ENCODE data around the gene SENP5.
A peak's percentile ranks its signal among the peaks of the same experiment; 100 is the strongest.
"Not testable (repeated sequence)": the region's sequence is repeated elsewhere in the genome, so short reads cannot be mapped to it uniquely, and the experiment has no call there.

Gene SENP5, protein sequence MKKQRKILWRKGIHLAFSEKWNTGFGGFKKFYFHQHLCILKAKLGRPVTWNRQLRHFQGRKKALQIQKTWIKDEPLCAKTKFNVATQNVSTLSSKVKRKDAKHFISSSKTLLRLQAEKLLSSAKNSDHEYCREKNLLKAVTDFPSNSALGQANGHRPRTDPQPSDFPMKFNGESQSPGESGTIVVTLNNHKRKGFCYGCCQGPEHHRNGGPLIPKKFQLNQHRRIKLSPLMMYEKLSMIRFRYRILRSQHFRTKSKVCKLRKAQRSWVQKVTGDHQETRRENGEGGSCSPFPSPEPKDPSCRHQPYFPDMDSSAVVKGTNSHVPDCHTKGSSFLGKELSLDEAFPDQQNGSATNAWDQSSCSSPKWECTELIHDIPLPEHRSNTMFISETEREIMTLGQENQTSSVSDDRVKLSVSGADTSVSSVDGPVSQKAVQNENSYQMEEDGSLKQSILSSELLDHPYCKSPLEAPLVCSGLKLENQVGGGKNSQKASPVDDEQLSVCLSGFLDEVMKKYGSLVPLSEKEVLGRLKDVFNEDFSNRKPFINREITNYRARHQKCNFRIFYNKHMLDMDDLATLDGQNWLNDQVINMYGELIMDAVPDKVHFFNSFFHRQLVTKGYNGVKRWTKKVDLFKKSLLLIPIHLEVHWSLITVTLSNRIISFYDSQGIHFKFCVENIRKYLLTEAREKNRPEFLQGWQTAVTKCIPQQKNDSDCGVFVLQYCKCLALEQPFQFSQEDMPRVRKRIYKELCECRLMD

DNA sequence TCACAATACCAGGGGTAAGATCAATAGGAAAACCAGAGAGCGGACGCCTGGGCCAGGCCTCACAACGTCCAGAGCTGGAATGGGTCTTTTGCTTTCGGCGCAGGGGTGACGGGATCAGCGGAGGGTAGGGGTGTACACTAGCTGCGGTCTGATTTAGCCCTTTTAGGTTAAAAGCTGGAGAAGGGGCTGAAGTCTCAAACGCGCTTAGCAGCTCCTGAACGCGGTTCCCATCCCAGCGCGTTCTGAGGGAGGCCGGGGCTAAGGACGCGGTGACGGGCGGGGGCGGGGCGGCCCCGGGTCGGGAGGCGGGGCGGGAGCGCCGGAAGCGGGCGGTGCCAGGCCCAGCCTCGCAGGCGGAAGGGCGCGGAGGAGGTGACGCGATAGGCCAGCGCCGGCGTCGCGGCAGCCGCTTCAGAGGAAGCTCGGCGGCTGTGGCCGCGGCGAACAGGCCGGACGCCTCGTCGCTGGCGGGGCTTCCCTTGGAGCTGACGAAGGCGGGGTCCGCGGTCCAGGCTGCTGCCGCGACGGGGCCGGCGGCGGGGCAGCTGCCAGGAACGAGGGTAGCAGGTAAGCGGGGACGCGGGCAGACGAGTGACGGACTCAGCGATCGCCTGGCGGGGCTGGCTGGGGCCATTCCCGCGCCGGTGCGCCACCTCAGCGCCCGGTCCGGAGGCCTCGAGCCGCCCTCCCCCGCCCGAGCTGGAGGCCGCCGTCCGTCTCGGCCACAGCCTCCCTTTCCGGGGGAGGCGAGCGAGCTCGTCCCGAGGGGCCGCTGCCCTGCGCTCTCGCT is at the start of gene SENP5:
TSS of gene SENP5 (plus strand) at position 414 of the 790 bp plus-strand sequence. CDS start 17,262 bp downstream, outside the sequence.
- no peaks in the 10 kb centered on the region for H3K9me3 Mint-ChIP-seq
- peaks cover 14% of the 10 kb centered on the region for H3K4me1 Mint-ChIP-seq
- ATAC-seq (peak; percentile 98), DNase-seq (ENCODE audit: low spot score in 2 of 2) (peak; percentile 83 to 90)
- H3K4me3 Mint-ChIP-seq: peak within 1 kb of the TSS; percentile 86
- H3K27ac Mint-ChIP-seq: peak within 1 kb of the TSS; percentile 94
- peaks cover 24% of the 10 kb centered on the region for H3K36me3 Mint-ChIP-seq

DNA sequence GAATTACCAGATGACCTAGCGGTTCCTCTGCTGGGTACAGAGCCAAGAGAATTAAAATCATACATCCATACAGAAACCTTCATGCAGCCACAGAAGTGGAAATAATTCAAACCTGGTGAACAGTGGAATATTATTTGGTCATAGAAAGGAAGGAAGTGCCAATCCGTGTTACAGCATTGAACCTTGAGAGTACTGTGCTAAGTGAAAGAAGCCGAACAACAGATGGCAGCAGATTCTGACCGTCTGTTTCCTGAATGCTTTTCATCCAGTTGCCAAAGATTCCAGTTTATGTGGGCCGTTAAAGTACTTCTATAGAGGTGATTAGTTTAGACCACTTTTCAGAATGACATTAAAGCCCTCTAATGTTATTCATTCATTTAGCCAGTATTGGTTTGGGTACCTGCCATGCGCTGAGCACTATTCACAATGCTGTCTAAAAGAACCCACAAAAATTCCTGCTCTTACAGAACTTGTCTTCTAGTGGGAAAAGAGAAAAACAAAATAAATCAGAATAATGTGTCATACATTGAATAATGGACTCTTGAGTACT is 45.8 kb upstream of the SENP5 start:
- Mint-ChIP-seq H3K27ac (no peak overlapping the region), H3K36me3 (peaks cover 100% of the 10 kb centered on the region), H3K4me1 (no peaks in the 10 kb centered on the region), H3K9me3 (no peaks in the 10 kb centered on the region), H3K4me3 (no peak overlapping the region)
- no peak for ATAC-seq
- no peak for DNase-seq (ENCODE audit: low spot score in 2 of 2)

DNA sequence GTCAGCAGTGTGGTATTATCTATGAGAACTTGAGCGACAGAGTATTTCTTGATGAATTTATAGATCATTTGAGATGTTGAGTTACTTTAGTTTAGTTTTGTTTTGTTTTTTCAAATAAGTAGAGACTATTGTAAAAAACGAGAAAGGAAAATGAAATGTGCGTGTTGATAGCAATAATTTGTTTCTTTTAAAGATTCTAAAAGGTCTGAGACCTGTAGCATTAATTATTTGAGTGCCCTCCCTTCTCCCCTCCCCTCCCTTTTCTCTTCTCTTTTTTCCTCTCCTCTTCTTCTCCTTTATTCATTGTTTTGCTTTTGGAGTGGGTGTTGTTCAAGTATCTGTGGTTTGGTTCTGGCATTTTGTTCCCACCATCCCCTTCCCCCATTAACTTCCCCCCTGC is 38.1 kb upstream of the SENP5 start:
- not testable (repeated sequence) for H3K27ac Mint-ChIP-seq; H3K9me3 Mint-ChIP-seq; ATAC-seq; H3K4me1 Mint-ChIP-seq; H3K4me3 Mint-ChIP-seq; DNase-seq (ENCODE audit: low spot score in 2 of 2)
- peaks cover 86% of the 10 kb centered on the region for H3K36me3 Mint-ChIP-seq

DNA sequence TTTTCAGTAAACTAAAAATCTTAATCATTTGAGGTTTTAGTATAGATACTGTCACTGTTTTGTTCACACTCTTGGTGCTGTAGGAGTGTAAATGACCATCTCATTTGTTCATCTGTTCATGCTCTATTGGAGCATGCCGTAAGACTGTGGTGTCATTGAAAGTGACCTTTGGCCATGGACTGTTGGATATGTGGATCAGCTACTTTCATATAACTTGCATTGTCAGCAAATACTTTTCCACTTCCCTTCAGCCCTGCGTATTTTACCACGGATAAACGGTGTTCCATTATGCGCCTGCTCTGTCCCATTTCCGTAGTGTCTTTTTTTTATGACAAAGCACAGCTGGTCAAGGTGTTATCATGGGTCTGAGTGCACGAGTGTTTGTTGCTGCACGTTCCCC is 32.6 kb upstream of the SENP5 start:
- no peak for ATAC-seq

DNA sequence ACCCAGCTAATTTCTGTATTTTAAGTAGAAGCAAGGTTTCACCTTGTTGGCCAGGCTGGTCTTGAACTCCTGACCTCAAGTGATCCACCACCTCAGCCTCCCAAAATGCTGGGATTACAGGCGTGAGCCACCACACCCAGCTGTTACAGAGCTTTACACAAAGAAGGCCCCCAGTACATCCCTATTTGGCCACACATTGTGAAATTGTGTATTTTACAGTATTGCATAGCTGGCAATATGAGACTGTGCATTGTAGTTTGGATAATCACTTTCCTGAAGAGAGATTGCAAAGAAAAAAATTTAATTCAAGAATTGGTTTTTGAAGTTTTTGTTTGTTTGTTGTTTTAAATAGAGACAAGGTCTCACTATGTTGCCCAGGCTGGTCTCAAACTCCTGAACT is 31.1 kb upstream of the SENP5 start:
- not testable (repeated sequence) for H3K4me3 Mint-ChIP-seq; H3K27ac Mint-ChIP-seq; DNase-seq (ENCODE audit: low spot score in 2 of 2); ATAC-seq; H3K4me1 Mint-ChIP-seq; H3K9me3 Mint-ChIP-seq
- peaks cover 25% of the 10 kb centered on the region for H3K36me3 Mint-ChIP-seq

More for the DNA sequence above, 32.6 kb upstream of the SENP5 start:
- no peak for DNase-seq (ENCODE audit: low spot score in 2 of 2)
- Mint-ChIP-seq H3K9me3 (no peaks in the 10 kb centered on the region), H3K36me3 (peaks cover 41% of the 10 kb centered on the region), H3K4me1 (no peaks in the 10 kb centered on the region), H3K27ac (no peak overlapping the region), H3K4me3 (no peak overlapping the region)

DNA sequence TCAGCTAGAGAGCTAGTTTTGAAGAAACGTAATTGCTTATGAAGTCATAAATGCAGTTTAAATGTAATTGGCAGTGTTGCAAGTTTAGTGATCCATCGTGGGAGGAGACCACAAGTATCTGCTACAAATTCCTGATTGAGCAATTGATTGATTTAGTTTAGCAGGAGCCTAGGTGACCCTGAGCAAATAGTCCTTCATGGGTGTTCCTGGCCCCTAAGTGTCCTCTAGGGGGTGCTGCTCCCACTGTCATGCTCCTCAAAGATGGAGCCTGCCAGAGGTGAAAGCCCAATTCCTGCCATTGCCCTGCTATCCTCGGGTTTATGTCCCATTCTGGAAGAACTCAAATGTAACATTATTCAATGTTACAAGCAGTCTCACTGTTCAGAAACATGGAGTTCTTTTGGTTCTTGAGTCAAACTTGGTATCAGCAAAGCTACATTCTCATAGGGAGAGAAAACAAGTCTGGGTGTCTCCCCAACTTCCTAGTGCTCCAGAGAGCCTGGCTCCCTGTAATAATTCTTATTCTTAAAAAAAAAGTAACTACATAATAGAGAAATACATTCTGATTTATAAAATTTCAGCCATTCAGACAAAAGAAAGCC is 29.8 kb upstream of the SENP5 start:
- Mint-ChIP-seq H3K4me3 (no peak overlapping the region), H3K9me3 (no peaks in the 10 kb centered on the region), H3K4me1 (no peaks in the 10 kb centered on the region), H3K36me3 (peaks cover 16% of the 10 kb centered on the region), H3K27ac (no peak overlapping the region)
- DNase-seq (ENCODE audit: low spot score in 2 of 2) (peak; percentile 44 to 81), ATAC-seq (peak; percentile 92)

DNA sequence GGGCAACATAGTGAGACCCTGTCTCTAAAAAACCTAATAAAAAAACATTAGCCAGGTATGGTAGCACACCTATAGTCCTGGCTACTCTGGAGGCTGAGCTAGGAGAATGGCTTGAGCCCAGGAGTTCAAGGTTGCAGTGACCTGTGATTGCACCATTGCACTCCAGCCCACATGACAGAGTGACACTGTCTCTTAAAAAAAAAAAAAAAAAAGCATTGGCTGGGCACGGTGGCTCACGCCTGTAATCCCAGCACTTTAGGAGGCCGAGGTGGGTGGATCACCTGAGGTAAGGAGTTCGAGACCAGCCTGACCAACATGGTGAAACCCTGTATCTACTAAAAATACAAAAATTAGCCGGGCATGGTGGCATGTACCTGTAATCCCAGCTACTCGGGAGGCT is 28.4 kb upstream of the SENP5 start:
- not testable (repeated sequence) for H3K27ac Mint-ChIP-seq; H3K9me3 Mint-ChIP-seq; H3K4me3 Mint-ChIP-seq; H3K4me1 Mint-ChIP-seq; DNase-seq (ENCODE audit: low spot score in 2 of 2); ATAC-seq; H3K36me3 Mint-ChIP-seq

DNA sequence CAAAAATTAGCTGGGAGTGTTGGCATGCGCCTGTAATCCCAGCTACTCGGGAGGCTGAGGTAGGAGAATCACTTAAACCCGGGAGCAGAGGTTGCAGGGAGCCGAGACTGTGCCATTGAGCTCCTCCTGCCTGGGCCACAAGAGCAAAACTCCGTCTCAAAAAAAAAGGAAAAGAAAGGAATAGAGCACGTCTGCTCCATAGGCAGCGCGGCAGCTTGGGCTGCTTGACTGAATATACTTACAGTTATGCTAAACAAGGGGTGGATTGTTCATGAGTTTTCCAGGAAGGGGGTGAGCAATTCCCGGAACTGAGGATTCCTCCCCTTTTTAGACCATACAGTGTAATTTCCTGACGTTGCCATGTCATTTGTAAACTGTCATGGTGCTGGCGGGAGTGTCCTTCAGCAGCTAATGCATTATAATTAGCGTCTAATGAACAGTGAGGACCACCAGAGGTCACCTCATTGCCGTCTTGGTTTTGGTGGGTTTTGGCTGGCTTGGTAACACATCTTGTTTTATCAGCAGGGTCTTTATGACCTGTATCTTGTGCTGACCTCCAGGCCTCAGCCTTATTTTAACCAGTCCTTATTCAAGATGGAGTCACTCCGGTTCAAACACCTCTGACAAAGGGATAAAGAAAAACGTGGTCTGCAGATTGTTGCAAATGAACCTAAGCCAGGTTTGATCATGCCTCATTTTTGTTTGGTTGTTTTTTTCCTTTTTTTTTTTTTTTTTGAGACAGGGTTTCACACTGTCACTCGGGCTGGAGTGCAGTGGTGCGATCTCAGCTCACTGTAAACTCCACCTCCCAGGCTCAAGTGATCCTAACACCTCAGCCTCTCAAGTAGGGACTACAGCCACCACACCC is 24.9 kb upstream of the SENP5 start:
- ATAC-seq (peak; percentile 48), DNase-seq (ENCODE audit: low spot score in 2 of 2) (peak in 1 of 2 donors; percentile 57)
- no peaks in the 10 kb centered on the region for H3K4me1 Mint-ChIP-seq
- no peaks in the 10 kb centered on the region for H3K9me3 Mint-ChIP-seq
- peaks cover 4% of the 10 kb centered on the region for H3K36me3 Mint-ChIP-seq
- peak overlapping the region; percentile 70 for H3K27ac Mint-ChIP-seq
- H3K4me3 Mint-ChIP-seq: no peak overlapping the region

DNA sequence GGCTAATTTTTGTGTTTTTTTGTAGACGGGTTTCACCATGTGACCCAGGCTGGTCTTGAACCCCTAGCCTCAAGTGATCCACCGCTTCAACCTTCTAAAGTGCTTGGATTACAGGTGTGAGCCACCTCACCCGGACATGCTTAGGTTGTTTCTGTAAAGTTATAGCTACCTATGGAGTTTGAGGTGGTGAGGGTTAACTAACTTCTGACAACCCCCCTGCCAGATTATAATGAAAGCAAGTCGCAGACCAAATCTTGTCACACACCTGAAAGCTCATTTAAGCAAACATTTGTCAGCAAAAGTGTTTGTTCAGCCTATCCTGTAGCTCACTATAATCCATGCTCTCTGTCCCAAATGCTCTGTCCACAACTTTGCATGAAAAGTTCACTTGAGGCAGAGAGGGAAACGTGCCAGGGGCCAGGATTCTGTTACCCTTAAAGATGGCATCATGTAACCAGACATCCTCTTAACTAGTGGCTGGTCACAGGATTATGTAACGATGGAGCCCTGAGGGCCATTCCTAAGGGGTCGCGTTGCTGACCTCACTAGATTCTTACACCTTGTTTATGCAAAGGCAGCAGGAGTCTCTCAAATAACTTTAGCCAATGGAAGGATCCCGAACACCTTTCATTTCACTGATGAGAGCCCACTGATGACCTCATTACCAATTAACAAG is 24.1 kb upstream of the SENP5 start:
- ATAC-seq: no peak
- Mint-ChIP-seq H3K4me1 (no peaks in the 10 kb centered on the region), H3K9me3 (no peaks in the 10 kb centered on the region), H3K27ac (no peak overlapping the region), H3K4me3 (no peak overlapping the region), H3K36me3 (peaks cover 4% of the 10 kb centered on the region)
- DNase-seq (ENCODE audit: low spot score in 2 of 2): no peak

DNA sequence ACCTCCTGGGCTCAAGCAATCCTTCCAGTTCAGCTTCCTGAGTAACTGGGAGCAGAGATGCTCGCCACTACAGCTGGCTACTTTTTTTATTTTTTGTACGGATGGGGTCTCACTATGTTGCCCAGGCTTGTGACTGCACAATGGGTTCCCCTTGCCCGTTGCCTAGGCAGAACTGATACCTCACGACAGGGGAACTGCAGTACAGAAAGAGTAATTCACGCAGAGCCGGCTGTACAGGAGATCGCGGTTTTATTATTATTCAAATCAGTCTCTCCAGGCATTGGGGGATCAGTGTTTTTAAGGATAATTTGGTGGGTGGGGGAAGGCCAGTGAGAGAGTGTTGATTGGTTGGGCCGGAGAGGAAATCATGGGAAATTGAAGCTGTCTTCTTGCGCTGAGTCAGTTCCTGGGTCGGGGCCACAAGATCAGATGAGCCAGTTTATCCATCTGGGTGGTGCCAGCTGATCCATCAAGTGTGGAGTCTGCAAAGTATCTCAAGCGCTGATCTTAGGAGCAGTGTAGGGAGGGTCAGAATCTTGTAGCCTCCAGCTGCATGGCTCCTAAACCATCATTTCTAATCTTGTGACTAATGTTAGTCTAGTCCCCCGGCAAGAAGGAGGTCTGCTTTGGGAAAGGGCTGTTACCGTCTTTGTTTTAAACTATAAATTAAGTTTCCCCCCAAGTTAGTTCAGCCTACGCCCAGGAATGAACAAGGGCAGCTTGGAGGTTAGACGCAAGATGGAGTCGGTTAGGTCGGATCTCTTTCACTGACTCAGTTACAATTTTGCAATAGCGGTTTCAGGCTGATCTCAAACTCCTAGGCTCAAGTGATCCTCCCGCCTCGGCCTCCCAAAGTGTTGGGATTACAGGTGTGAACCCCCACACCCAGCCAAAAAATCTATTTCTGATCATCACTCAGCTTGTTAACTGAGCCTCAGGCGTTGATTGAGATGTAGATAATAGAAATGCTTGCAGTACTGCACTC is 23.2 kb upstream of the SENP5 start:
- H3K4me3 Mint-ChIP-seq; DNase-seq (ENCODE audit: low spot score in 2 of 2); H3K9me3 Mint-ChIP-seq; ATAC-seq; H3K4me1 Mint-ChIP-seq; H3K36me3 Mint-ChIP-seq; H3K27ac Mint-ChIP-seq: not testable (repeated sequence)

DNA sequence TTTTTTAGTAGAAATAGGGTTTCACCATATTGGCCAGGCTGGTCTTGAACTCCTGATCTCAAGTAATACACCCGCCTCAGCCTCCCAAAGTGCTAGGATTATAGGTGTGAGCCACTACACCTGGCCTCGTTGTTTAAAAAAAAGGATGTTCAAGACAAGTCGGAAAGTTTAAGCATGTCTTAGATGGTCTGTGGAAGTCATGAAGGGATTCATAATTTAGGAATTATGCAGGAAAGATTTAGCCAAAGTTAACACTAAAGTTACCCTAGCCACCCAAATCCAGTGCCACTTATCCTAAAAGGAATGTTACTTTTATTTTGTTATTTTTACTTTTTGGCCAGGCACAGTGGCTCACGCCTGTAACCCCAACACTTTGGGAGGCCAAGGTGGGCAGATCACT is 19.3 kb upstream of the SENP5 start:
- not testable (repeated sequence) for H3K9me3 Mint-ChIP-seq; H3K27ac Mint-ChIP-seq; H3K4me3 Mint-ChIP-seq; ATAC-seq; H3K36me3 Mint-ChIP-seq; DNase-seq (ENCODE audit: low spot score in 2 of 2); H3K4me1 Mint-ChIP-seq

DNA sequence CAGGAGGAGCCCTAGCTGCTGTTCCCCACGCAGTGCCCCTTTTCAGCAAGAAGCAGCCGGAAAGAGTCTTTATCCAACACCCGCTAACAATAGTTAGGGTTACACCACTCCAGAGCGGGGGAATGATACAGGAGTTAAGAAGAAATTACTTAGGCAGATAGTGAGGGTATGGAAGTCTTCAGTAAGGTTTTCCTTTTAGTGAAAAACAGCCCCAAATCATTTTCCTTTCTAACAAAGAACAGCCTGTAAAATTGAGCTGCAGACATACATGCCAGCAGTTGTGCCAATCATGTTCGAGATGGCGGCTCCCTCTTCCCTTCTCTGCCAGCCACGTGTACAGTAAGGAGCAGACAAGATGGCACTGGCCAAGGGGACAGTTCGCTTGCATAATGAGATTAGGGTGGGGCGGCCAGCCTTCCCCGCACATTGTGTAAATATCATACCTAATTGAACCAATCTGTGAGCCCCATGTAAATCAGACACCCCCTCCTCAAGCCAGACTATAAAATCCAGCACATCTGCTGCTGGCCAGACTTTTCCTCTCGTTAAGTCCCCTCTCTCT is 18.5 kb upstream of the SENP5 start:
- Mint-ChIP-seq H3K4me1 (no peaks in the 10 kb centered on the region), H3K27ac (no peak overlapping the region), H3K4me3 (no peak overlapping the region), H3K36me3 (no peaks in the 10 kb centered on the region), H3K9me3 (no peaks in the 10 kb centered on the region)
- DNase-seq (ENCODE audit: low spot score in 2 of 2) (no peak), ATAC-seq (no peak)

All from stimulated activated effector memory CD8-positive, alpha-beta T cell treated with anti-CD3 and anti-CD28 coated beads, Interleukin-12 subunit alpha, Interleukin-12 subunit beta, amount 100 ng/mL, for 72 hours (primary cell).